Activated B cell treated with CpG ODN at 0.5 μM for 24 hours (primary cell): ENCODE measurements around the gene SRRM4. TPM values are rescaled to one million over a fixed set of nuclear protein-coding genes. Genes with fewer than 3 reads are reported as not detected.

ENCODE experiments used
- ATAC-seq: fragments of 200-7000 bp; cut with Tn5 transposase; one replicate; pipeline ENCODE4 v1.10.0; 2021; ENCODE audit warnings: low read depth, mild to moderate bottlenecking, moderate library complexity
- CTCF ChIA-PET: fragments of 350-600 bp; sonication (Branson Sonifier 250); formaldehyde crosslinking; loops from one replicate; lab custom pipeline; 2021; ENCODE audit warnings: antibody characterized with exemption; lab: Charles Lee
- POLR2A ChIA-PET: fragments of 350-600 bp; sonication (Branson Sonifier 250); formaldehyde crosslinking; loops from one replicate; lab custom pipeline; 2021; ENCODE audit warnings: antibody characterized with exemption; lab: Charles Lee
- DNase-seq: peaks from one replicate; pipeline ENCODE4 v3.0.0; 2022
- H3K27ac Mint-ChIP-seq: one replicate; pipeline ENCODE4 v1.8.0; 2020; ENCODE audit warnings: mixed read lengths
- H3K27me3 Mint-ChIP-seq: one replicate; pipeline ENCODE4 v1.8.0; 2021; ENCODE audit warnings: mixed read lengths
- H3K36me3 Mint-ChIP-seq: one replicate; pipeline ENCODE4 v1.8.0; 2021; ENCODE audit warnings: low read depth, mixed read lengths
- H3K4me1 Mint-ChIP-seq: one replicate; pipeline ENCODE4 v1.8.0; 2021; ENCODE audit warnings: mixed read lengths
- H3K4me3 Mint-ChIP-seq: one replicate; pipeline ENCODE4 v1.8.0; 2020; ENCODE audit warnings: mild to moderate bottlenecking, mixed read lengths
- H3K9me3 Mint-ChIP-seq: one replicate; pipeline ENCODE4 v1.8.0; 2020; ENCODE audit warnings: mixed read lengths
- intact Hi-C: fragments of 100-400 bp; cut with micrococcal nuclease; formaldehyde crosslinking; loops from one replicate; pipeline ENCODE4 v1.15.1; 2024
- total RNA-seq: library from RNA; stranded (reverse); gene quantifications from 2 replicates; pipeline ENCODE4 v1.2.3, GENCODE V29; 2022
- TF ChIP-seq, protein P1 (sequence below): fragments of 200-600 bp; IDR thresholded peaks from one replicate; pipeline ENCODE4 v1.8.0; 2022; ENCODE audit warnings: antibody characterized with exemption, mild to moderate bottlenecking

The SRRM4 gene
- total RNA-seq, 1 donor from 2014 or later: not detected

DNA sequence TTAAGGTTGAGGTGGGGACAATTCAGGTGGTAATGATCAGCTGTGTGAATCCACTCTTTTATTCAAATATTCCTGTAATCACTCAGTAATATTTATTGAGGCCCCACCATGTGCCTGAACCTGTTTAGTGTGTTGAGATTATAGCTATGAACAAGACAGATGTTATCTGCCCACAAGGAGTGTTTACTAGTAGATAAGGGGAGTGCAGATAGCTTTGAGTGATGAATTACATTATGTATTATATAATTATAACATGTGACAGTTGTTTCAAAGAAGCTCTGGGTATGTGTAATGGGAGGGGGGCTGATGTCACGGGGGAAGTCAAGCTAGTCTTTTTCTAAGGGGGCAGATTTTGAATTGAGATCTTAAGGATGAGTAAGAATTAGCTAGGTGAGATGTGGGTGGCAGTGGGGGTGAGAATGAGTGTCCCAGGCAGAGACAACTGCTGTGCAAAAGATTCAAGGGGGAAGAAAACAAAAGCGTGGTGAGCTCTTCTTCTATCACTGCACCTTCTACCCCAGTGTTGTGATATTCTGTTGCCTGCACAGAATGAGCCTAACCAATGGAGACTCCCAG, 21.3 kb upstream of the SRRM4 start:
- ChIA-PET POLR2A (no interaction called here), CTCF (no interaction called here)
- peaks cover 2% of the 10 kb centered on the region for H3K27me3 Mint-ChIP-seq
- H3K4me1 Mint-ChIP-seq: no peaks in the 10 kb centered on the region
- H3K36me3 Mint-ChIP-seq: no peaks in the 10 kb centered on the region
- H3K27ac Mint-ChIP-seq: no peak overlapping the region
- H3K9me3 Mint-ChIP-seq: peaks cover 2% of the 10 kb centered on the region
- ATAC-seq: no peak
- TF ChIP-seq, protein P1, sequence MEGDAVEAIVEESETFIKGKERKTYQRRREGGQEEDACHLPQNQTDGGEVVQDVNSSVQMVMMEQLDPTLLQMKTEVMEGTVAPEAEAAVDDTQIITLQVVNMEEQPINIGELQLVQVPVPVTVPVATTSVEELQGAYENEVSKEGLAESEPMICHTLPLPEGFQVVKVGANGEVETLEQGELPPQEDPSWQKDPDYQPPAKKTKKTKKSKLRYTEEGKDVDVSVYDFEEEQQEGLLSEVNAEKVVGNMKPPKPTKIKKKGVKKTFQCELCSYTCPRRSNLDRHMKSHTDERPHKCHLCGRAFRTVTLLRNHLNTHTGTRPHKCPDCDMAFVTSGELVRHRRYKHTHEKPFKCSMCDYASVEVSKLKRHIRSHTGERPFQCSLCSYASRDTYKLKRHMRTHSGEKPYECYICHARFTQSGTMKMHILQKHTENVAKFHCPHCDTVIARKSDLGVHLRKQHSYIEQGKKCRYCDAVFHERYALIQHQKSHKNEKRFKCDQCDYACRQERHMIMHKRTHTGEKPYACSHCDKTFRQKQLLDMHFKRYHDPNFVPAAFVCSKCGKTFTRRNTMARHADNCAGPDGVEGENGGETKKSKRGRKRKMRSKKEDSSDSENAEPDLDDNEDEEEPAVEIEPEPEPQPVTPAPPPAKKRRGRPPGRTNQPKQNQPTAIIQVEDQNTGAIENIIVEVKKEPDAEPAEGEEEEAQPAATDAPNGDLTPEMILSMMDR: no peak
- no peak overlapping the region for H3K4me3 Mint-ChIP-seq
- no peak for DNase-seq
- intact Hi-C loops: no loop called here

DNA sequence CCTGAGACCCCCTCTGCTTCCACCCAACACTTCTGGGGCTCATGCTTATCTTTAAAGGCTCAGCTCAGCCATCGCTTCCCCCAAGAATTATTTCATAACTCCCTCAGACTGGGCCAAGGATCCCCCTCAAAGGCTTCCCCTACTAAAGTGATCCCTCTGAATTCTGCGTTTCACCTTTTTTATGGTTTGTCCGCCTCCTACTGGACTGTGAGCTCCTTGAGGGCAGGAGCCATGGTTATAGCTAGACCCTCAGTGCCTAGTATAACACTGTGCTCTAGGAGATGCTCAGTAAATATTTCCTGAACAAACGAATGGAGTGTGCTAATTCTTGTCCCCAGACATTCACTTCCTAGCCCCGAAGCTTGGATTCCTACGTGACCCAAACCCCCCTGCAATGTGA, 20.5 kb upstream of the SRRM4 start:
- TF ChIP-seq, protein P1: no peak
- Mint-ChIP-seq H3K27ac (no peak overlapping the region), H3K4me3 (no peak overlapping the region), H3K36me3 (no peaks in the 10 kb centered on the region), H3K27me3 (peaks cover 2% of the 10 kb centered on the region), H3K9me3 (peaks cover 2% of the 10 kb centered on the region), H3K4me1 (no peaks in the 10 kb centered on the region)
- no peak for DNase-seq
- intact Hi-C loops: no loop called here
- CTCF ChIA-PET: no interaction called here
- ATAC-seq: no peak
- POLR2A ChIA-PET: no interaction called here

DNA sequence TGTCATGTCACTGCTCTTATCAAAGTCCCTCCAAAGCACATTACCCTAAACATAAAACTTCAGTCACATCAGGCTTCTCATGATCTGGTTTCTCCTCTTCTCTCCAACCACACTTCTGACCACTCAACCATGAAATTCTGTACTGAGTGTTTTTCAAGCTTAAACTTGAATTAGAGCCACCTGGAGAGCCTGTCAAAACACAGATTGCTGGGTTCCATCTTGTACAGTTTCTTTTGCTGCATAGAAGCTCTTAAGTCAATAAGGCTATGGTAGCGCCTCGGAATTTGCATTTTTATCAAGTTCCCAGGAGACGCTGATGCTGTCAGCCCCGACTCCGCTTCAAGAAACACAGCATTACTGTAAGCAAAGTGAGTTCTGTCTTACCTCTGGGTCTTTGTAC, 16.4 kb upstream of the SRRM4 start:
- Mint-ChIP-seq H3K4me3 (no peak overlapping the region), H3K4me1 (no peaks in the 10 kb centered on the region), H3K9me3 (peaks cover 7% of the 10 kb centered on the region), H3K27me3 (peaks cover 2% of the 10 kb centered on the region), H3K36me3 (no peaks in the 10 kb centered on the region), H3K27ac (no peak overlapping the region)
- DNase-seq (no peak), ATAC-seq (no peak)
- intact Hi-C loops: no loop called here
- ChIA-PET POLR2A (no interaction called here), CTCF (no interaction called here)
- TF ChIP-seq, protein P1: no peak

DNA sequence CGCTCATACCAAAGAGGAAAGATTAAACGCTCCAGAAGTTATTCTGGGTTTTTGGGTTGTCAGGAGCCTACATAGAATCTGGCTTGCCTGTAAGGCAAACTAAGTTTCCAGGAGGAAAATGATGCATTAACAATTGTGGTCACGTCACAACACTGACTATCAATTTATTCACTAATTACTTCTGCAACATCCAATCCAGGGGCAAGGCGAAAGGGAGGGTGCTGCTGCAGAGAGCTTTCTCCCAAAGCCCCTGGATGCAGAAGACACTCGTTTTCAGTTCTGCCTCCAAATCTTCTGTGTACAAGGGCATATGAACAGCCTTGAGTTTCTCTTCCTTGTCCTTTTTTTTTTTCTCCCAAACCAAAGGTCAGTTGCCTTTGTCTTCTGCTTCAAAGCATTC, 10.5 kb upstream of the SRRM4 start:
- CTCF ChIA-PET: no interaction called here
- no peak overlapping the region for H3K4me3 Mint-ChIP-seq
- no peak overlapping the region for H3K27ac Mint-ChIP-seq
- POLR2A ChIA-PET: no interaction called here
- H3K36me3 Mint-ChIP-seq: no peaks in the 10 kb centered on the region
- ATAC-seq (no peak), DNase-seq (no peak)
- H3K27me3 Mint-ChIP-seq: no peaks in the 10 kb centered on the region
- peaks cover 5% of the 10 kb centered on the region for H3K9me3 Mint-ChIP-seq
- TF ChIP-seq, protein P1: no peak
- no peaks in the 10 kb centered on the region for H3K4me1 Mint-ChIP-seq
- intact Hi-C loops: no loop called here

DNA sequence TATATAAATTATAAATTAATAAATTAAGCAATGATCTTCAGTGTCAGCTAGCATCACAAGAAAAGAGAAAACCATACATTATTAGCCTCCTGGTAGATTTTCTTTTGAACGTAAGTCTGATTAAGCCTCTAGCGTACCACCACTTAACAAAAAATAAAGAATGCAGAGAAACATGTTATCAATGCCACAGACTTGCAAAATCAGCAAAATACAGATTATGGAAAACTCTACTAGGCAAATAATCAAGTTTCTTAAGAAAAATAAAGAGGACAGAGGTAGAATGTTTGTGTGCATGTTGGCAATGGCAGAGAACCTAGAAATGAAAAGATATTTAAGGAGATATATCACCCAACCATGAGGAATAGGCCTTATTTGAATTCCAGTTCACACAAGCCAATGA, 8.4 kb upstream of the SRRM4 start:
- Mint-ChIP-seq H3K27me3 (peaks cover 4% of the 10 kb centered on the region), H3K27ac (no peak overlapping the region), H3K9me3 (no peaks in the 10 kb centered on the region), H3K4me3 (no peak overlapping the region), H3K4me1 (no peaks in the 10 kb centered on the region), H3K36me3 (no peaks in the 10 kb centered on the region)
- TF ChIP-seq, protein P1: no peak
- DNase-seq (no peak), ATAC-seq (no peak)
- ChIA-PET POLR2A (no interaction called here), CTCF (no interaction called here)
- intact Hi-C loops: no loop called here
